HL-60 (cell line): ENCODE measurements around the gene IQSEC1.

Experiments
- DNase-seq, 2 experiments: peaks; one replicate each; pipeline ENCODE4 v3.0.0-alpha.2; 2010 to 2020; ENCODE audit warnings: low read depth in 1 of 2, low spot score in 1 of 2
- H3K27ac ChIP-seq: fragments of 250-450 bp; sonication (Bioruptor Pico); replicated peaks from 2 replicates; pipeline ENCODE4 v1.5.1; 2020; ENCODE audit warnings: mild to moderate bottlenecking, moderate library complexity
- H3K27me3 ChIP-seq: fragments of 250-450 bp; sonication (Bioruptor Pico); 2 replicates; pipeline ENCODE4 v1.5.1; 2021; ENCODE audit warnings: mild to moderate bottlenecking, moderate library complexity; ENCODE audit not compliant: insufficient read depth, poor library complexity, severe bottlenecking
- H3K4me3 ChIP-seq: replicated peaks from 2 replicates; pipeline ENCODE4 v1.5.1; 2011; ENCODE audit warnings: mild to moderate bottlenecking, control low read depth, low read length; ENCODE audit not compliant: insufficient read depth
- CTCF ChIP-seq: IDR thresholded peaks from one replicate; pipeline ENCODE4 v1.5.1; 2011; ENCODE audit warnings: low read length, control low read depth, inconsistent platforms; ENCODE audit not compliant: insufficient read depth
- GABPA ChIP-seq: IDR thresholded peaks from 2 replicates; pipeline ENCODE4 v1.6.1; 2012; ENCODE audit warnings: low read depth
- POLR2AphosphoS5 ChIP-seq: IDR thresholded peaks from 2 replicates; pipeline ENCODE4 v1.6.1; 2012; ENCODE audit warnings: low read depth
- REST ChIP-seq: IDR thresholded peaks from 2 replicates; pipeline ENCODE4 v1.6.1; 2012; ENCODE audit warnings: low read depth; ENCODE audit not compliant: insufficient replicate concordance
- SPI1 ChIP-seq: IDR thresholded peaks from 2 replicates; pipeline ENCODE4 v1.6.1; 2012; ENCODE audit warnings: low read depth, mild to moderate bottlenecking, borderline replicate concordance

IQSEC1 gene

GRCh38 chr3:13021141-13022114 is 51.8 kb downstream of the IQSEC1 start:
- no peak for DNase-seq
- TF ChIP-seq POLR2AphosphoS5 (no peak), CTCF (no peak), SPI1 (no peak), GABPA (no peak), REST (no peak)
- Histone ChIP-seq H3K4me3 (no peak overlapping the region), H3K27me3 (no peaks in the 10 kb centered on the region), H3K27ac (no peak overlapping the region)

- TF ChIP-seq CTCF (no peak), SPI1 (no peak)
- no peak for DNase-seq
- no peak overlapping the region for H3K27ac ChIP-seq
- H3K4me3 ChIP-seq, result no peak overlapping the region
- no peaks in the 10 kb centered on the region for H3K27me3 ChIP-seq
Measured at GRCh38 chr3:13020159-13020750, 53.0 kb downstream of the IQSEC1 start.

GRCh38 chr3:13019243-13020095 is 53.8 kb downstream of the IQSEC1 start:
- no peaks in the 10 kb centered on the region for H3K27me3 ChIP-seq
- no peak for DNase-seq
- H3K4me3 ChIP-seq, result no peak overlapping the region
- no peak for TF ChIP-seq REST
- H3K27ac ChIP-seq, result no peak overlapping the region
